ENCODE results near the gene SIT1. TPM values are rescaled to one million over a fixed set of nuclear protein-coding genes. Genes with fewer than 3 reads are reported as not detected.

The SIT1 gene
- total RNA-seq, 1 donor, result 0.36 TPM

DNA sequence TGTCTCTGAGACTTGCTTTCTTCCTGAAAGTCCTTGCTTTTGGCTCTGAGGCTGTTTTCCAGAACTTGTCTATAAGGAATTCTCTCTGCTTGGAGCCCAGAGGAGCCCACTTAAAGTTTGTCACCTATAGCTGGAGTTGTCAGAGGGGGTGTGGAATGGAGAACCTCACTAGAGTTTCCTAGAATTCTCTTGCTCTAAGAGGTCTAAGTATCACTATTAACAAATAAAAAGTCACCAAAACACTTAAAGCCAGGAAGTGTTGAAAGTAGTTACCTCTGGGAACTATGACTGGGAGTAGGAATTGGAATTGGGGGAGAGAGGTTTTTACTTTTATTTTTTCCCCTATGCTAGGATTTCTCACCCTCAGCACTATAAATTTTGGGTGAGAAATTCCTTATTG lies 15.0 kb downstream of the SIT1 start:
- Histone ChIP-seq H3K9me3 (ENCODE audit: low read depth, low read length) (no peaks in the 10 kb centered on the region), H3K36me3 (ENCODE audit: insufficient read depth, low read length) (no peaks in the 10 kb centered on the region), H3K79me2 (ENCODE audit: insufficient read depth, low read length) (no peaks in the 10 kb centered on the region), H3K4me2 (ENCODE audit: insufficient read depth, low read length) (no peak overlapping the region), H3K27ac (ENCODE audit: low read depth, low read length) (no peak overlapping the region), H4K20me1 (ENCODE audit: insufficient read depth, low read length) (no peaks in the 10 kb centered on the region), H2AFZ (ENCODE audit: low read length) (peak overlapping the region; percentile 51), H3K27me3 (ENCODE audit: insufficient read depth, low read length) (no peaks in the 10 kb centered on the region), H3K4me1 (ENCODE audit: insufficient read depth, low read length) (peaks cover 12% of the 10 kb centered on the region), H3K4me3 (ENCODE audit: insufficient read depth, low read length) (no peak overlapping the region)
- no peak for DNase-seq (ENCODE audit: insufficient read length, low spot score, missing footprints)
- TF ChIP-seq CTCF (IDR thresholded peaks at IDR 0.05; ENCODE audit: extremely low read depth, low read depth, low read length), result no peak

GRCh38 chr9:35629597-35629996 lies 21.1 kb downstream of the SIT1 start:
- Histone ChIP-seq H2AFZ (ENCODE audit: low read length) (no peak overlapping the region), H3K27ac (ENCODE audit: low read depth, low read length) (no peak overlapping the region), H3K79me2 (ENCODE audit: insufficient read depth, low read length) (no peaks in the 10 kb centered on the region), H3K4me2 (ENCODE audit: insufficient read depth, low read length) (no peak overlapping the region), H3K9me3 (ENCODE audit: low read depth, low read length) (no peaks in the 10 kb centered on the region), H3K4me3 (ENCODE audit: insufficient read depth, low read length) (no peak overlapping the region), H3K36me3 (ENCODE audit: insufficient read depth, low read length) (no peaks in the 10 kb centered on the region), H3K4me1 (ENCODE audit: insufficient read depth, low read length) (no peaks in the 10 kb centered on the region), H4K20me1 (ENCODE audit: insufficient read depth, low read length) (no peaks in the 10 kb centered on the region), H3K27me3 (ENCODE audit: insufficient read depth, low read length) (no peaks in the 10 kb centered on the region)
- no peak for TF ChIP-seq CTCF (IDR thresholded peaks at IDR 0.05; ENCODE audit: extremely low read depth, low read depth, low read length)
- no peak for DNase-seq (ENCODE audit: insufficient read length, low spot score, missing footprints)

GRCh38 chr9:35628389-35628991 lies 22.2 kb downstream of the SIT1 start:
- Histone ChIP-seq H3K4me2 (ENCODE audit: insufficient read depth, low read length) (no peak overlapping the region), H3K27me3 (ENCODE audit: insufficient read depth, low read length) (no peaks in the 10 kb centered on the region), H3K4me1 (ENCODE audit: insufficient read depth, low read length) (no peaks in the 10 kb centered on the region), H3K4me3 (ENCODE audit: insufficient read depth, low read length) (no peak overlapping the region), H3K36me3 (ENCODE audit: insufficient read depth, low read length) (no peaks in the 10 kb centered on the region), H3K27ac (ENCODE audit: low read depth, low read length) (no peak overlapping the region), H3K9me3 (ENCODE audit: low read depth, low read length) (no peaks in the 10 kb centered on the region), H2AFZ (ENCODE audit: low read length) (no peak overlapping the region), H4K20me1 (ENCODE audit: insufficient read depth, low read length) (no peaks in the 10 kb centered on the region), H3K79me2 (ENCODE audit: insufficient read depth, low read length) (no peaks in the 10 kb centered on the region)
- DNase-seq (ENCODE audit: insufficient read length, low spot score, missing footprints), result no peak
- no peak for TF ChIP-seq CTCF (IDR thresholded peaks at IDR 0.05; ENCODE audit: extremely low read depth, low read depth, low read length)

DNA sequence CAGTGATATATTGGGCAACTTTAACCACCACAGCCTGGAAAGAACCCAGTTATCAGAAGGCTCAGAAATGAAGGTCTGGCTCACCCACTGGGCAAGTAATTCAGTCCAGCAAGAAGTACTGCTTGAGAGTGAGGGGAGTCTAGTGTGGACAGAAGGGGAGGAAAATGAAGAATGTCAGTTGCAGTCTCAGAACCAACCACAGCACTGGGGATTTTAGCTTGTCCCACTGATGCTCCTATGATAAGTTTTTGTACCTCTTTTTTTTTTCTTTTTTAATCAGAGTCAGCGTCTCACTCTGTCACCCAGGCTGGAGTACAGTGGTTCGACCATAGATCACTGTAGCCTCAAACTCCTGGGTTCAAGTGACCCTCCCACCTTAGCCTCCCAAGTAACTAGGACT lies 23.2 kb downstream of the SIT1 start:
- H3K4me3 ChIP-seq (ENCODE audit: insufficient read depth, low read length), result no peak overlapping the region
- no peaks in the 10 kb centered on the region for H4K20me1 ChIP-seq (ENCODE audit: insufficient read depth, low read length)
- H3K4me2 ChIP-seq (ENCODE audit: insufficient read depth, low read length), result no peak overlapping the region
- H3K27ac ChIP-seq (ENCODE audit: low read depth, low read length), result no peak overlapping the region
- DNase-seq (ENCODE audit: insufficient read length, low spot score, missing footprints), result no peak
- no peaks in the 10 kb centered on the region for H3K27me3 ChIP-seq (ENCODE audit: insufficient read depth, low read length)
- H2AFZ ChIP-seq (ENCODE audit: low read length), result no peak overlapping the region
- no peaks in the 10 kb centered on the region for H3K9me3 ChIP-seq (ENCODE audit: low read depth, low read length)
- H3K4me1 ChIP-seq (ENCODE audit: insufficient read depth, low read length), result no peaks in the 10 kb centered on the region
- no peaks in the 10 kb centered on the region for H3K79me2 ChIP-seq (ENCODE audit: insufficient read depth, low read length)
- no peak for TF ChIP-seq CTCF (IDR thresholded peaks at IDR 0.05; ENCODE audit: extremely low read depth, low read depth, low read length)
- H3K36me3 ChIP-seq (ENCODE audit: insufficient read depth, low read length), result no peaks in the 10 kb centered on the region
